ENCODE results near the gene CXCL14. TPM values are rescaled to one million over a fixed set of nuclear protein-coding genes. Genes with fewer than 3 reads are reported as not detected.

Gene CXCL14
- total and polyA plus RNA-seq, 2 experiments from 2014 or later: 1.7 TPM; not detected in 1

DNA sequence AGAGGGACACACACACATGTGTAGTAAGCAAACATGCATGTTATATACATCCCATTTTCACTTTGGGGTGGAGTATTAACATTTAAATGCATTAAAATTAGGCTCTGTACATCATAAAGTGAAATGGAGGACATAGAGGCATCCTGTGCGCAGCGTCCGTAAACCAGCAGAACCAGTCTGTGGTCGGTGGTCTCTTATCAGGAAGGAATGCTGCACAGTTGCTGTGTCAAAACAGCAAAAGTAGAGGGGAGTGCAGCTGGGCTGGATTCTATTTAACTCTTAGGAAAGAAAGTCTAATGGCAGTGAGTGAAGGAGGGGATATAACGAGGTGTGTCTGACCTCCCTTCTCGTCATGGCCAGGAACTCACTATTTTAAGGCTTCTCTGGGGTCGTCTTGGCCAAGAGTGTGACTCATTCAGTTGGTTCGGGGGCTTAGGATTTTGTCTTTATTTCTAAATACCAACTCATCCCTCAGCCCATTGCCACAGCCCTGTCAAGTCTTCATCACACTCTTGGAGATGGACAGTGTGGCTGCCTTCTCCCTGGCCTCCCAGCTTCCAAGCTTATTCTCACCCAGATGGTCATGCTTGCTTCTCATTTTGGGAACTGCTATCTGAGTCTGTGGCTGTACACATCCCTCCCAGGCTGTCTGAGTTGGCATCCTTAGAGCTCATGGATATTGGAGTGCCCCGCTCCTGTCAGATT lies 20.1 kb upstream of the CXCL14 start:
- Histone ChIP-seq H3K4me1 (ENCODE audit: insufficient read depth) (no peaks in the 10 kb centered on the region), H4K20me1 (replicated peaks; ENCODE audit: insufficient read depth) (no peaks in the 10 kb centered on the region), H3K27ac (ENCODE audit: low read depth) (no peak overlapping the region), H3K36me3 (ENCODE audit: insufficient read depth) (no peaks in the 10 kb centered on the region), H2AFZ (no peak overlapping the region), H3F3A (replicated peaks; ENCODE audit: low read depth) (no peaks in the 10 kb centered on the region), H3K27me3 (ENCODE audit: insufficient read depth) (no peaks in the 10 kb centered on the region), H3K9me2 (ENCODE audit: insufficient read depth) (no peaks in the 10 kb centered on the region), H3K4me2 (no peak overlapping the region), H3K4me3 (no peak overlapping the region), H3K79me2 (replicated peaks; ENCODE audit: insufficient read depth) (no peaks in the 10 kb centered on the region)
- Mint-ChIP-seq H3K9me3 (no peaks in the 10 kb centered on the region; the same call in 2 of the 3 replicates), H3K27me3 (ENCODE audit: insufficient read depth, low read depth, poor library complexity) (peaks cover 7% of the 10 kb centered on the region), H3K27ac (no peak overlapping the region), H3K4me1 (peaks cover 3% of the 10 kb centered on the region; the same call in 1 of the 3 replicates), H3K36me3 (ENCODE audit: low read depth) (no peaks in the 10 kb centered on the region), H3K4me3 (no peak overlapping the region)
- no peak for DNase-seq (ENCODE audit: low spot score)
- TF ChIP-seq, protein P1, sequence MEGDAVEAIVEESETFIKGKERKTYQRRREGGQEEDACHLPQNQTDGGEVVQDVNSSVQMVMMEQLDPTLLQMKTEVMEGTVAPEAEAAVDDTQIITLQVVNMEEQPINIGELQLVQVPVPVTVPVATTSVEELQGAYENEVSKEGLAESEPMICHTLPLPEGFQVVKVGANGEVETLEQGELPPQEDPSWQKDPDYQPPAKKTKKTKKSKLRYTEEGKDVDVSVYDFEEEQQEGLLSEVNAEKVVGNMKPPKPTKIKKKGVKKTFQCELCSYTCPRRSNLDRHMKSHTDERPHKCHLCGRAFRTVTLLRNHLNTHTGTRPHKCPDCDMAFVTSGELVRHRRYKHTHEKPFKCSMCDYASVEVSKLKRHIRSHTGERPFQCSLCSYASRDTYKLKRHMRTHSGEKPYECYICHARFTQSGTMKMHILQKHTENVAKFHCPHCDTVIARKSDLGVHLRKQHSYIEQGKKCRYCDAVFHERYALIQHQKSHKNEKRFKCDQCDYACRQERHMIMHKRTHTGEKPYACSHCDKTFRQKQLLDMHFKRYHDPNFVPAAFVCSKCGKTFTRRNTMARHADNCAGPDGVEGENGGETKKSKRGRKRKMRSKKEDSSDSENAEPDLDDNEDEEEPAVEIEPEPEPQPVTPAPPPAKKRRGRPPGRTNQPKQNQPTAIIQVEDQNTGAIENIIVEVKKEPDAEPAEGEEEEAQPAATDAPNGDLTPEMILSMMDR (conservative IDR thresholded peaks at IDR 0.05; ENCODE audit: low read depth in 2 of 2): no peak
- no peak for TF ChIP-seq STAT1 (IDR thresholded peaks at IDR 0.05; ENCODE audit: unreplicated experiment)
- TF ChIP-seq CREB1 (CRISPR knock-in tag; IDR thresholded peaks at IDR 0.05; ENCODE audit: low read depth): no peak
- no peak for ATAC-seq

DNA sequence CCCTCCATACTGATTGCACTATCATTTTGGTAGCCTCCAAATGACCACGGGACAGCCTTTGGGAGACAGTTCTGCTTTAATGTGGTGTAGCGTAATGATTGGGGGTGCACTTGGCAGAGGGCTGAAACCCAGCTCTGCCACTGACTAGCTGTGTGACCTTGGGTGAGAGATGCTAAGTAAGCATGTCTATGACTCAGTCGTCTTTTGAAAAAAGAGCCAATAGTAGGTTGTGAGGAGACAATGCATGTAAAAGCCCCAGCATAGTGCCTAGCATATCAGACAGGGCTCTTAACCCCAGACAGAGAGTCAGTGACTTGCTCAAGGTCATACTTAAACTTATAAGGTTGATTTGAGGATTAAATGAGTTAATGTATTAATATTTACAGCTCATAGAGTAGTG lies 18.0 kb upstream of the CXCL14 start:
- TF ChIP-seq JUNB (IDR thresholded peaks at IDR 0.05; ENCODE audit: unreplicated experiment): no peak
- no peak for TF ChIP-seq NANOG (IDR thresholded peaks at IDR 0.05; ENCODE audit: borderline replicate concordance)
- TF ChIP-seq, protein P2, sequence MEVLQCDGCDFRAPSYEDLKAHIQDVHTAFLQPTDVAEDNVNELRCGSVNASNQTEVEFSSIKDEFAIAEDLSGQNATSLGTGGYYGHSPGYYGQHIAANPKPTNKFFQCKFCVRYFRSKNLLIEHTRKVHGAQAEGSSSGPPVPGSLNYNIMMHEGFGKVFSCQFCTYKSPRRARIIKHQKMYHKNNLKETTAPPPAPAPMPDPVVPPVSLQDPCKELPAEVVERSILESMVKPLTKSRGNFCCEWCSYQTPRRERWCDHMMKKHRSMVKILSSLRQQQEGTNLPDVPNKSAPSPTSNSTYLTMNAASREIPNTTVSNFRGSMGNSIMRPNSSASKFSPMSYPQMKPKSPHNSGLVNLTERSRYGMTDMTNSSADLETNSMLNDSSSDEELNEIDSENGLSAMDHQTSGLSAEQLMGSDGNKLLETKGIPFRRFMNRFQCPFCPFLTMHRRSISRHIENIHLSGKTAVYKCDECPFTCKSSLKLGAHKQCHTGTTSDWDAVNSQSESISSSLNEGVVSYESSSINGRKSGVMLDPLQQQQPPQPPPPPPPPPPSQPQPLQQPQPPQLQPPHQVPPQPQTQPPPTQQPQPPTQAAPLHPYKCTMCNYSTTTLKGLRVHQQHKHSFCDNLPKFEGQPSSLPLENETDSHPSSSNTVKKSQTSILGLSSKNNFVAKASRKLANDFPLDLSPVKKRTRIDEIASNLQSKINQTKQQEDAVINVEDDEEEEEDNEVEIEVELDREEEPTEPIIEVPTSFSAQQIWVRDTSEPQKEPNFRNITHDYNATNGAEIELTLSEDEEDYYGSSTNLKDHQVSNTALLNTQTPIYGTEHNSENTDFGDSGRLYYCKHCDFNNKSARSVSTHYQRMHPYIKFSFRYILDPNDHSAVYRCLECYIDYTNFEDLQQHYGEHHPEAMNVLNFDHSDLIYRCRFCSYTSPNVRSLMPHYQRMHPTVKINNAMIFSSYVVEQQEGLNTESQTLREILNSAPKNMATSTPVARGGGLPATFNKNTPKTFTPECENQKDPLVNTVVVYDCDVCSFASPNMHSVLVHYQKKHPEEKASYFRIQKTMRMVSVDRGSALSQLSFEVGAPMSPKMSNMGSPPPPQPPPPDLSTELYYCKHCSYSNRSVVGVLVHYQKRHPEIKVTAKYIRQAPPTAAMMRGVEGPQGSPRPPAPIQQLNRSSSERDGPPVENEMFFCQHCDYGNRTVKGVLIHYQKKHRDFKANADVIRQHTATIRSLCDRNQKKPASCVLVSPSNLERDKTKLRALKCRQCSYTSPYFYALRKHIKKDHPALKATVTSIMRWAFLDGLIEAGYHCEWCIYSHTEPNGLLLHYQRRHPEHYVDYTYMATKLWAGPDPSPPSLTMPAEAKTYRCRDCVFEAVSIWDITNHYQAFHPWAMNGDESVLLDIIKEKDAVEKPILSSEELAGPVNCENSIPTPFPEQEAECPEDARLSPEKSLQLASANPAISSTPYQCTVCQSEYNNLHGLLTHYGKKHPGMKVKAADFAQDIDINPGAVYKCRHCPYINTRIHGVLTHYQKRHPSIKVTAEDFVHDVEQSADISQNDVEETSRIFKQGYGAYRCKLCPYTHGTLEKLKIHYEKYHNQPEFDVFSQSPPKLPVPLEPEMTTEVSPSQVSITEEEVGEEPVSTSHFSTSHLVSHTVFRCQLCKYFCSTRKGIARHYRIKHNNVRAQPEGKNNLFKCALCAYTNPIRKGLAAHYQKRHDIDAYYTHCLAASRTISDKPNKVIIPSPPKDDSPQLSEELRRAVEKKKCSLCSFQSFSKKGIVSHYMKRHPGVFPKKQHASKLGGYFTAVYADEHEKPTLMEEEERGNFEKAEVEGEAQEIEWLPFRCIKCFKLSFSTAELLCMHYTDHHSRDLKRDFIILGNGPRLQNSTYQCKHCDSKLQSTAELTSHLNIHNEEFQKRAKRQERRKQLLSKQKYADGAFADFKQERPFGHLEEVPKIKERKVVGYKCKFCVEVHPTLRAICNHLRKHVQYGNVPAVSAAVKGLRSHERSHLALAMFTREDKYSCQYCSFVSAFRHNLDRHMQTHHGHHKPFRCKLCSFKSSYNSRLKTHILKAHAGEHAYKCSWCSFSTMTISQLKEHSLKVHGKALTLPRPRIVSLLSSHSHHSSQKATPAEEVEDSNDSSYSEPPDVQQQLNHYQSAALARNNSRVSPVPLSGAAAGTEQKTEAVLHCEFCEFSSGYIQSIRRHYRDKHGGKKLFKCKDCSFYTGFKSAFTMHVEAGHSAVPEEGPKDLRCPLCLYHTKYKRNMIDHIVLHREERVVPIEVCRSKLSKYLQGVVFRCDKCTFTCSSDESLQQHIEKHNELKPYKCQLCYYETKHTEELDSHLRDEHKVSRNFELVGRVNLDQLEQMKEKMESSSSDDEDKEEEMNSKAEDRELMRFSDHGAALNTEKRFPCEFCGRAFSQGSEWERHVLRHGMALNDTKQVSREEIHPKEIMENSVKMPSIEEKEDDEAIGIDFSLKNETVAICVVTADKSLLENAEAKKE (CRISPR knock-in tag; IDR thresholded peaks at IDR 0.05): no peak
- no peak for TF ChIP-seq EZH2phosphoT487 (IDR thresholded peaks at IDR 0.05; ENCODE audit: unreplicated experiment)
- TF ChIP-seq, protein P3, sequence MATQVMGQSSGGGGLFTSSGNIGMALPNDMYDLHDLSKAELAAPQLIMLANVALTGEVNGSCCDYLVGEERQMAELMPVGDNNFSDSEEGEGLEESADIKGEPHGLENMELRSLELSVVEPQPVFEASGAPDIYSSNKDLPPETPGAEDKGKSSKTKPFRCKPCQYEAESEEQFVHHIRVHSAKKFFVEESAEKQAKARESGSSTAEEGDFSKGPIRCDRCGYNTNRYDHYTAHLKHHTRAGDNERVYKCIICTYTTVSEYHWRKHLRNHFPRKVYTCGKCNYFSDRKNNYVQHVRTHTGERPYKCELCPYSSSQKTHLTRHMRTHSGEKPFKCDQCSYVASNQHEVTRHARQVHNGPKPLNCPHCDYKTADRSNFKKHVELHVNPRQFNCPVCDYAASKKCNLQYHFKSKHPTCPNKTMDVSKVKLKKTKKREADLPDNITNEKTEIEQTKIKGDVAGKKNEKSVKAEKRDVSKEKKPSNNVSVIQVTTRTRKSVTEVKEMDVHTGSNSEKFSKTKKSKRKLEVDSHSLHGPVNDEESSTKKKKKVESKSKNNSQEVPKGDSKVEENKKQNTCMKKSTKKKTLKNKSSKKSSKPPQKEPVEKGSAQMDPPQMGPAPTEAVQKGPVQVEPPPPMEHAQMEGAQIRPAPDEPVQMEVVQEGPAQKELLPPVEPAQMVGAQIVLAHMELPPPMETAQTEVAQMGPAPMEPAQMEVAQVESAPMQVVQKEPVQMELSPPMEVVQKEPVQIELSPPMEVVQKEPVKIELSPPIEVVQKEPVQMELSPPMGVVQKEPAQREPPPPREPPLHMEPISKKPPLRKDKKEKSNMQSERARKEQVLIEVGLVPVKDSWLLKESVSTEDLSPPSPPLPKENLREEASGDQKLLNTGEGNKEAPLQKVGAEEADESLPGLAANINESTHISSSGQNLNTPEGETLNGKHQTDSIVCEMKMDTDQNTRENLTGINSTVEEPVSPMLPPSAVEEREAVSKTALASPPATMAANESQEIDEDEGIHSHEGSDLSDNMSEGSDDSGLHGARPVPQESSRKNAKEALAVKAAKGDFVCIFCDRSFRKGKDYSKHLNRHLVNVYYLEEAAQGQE (IDR thresholded peaks at IDR 0.05; ENCODE audit: unreplicated experiment): no peak
- no peak for TF ChIP-seq CREB1 (CRISPR knock-in tag; IDR thresholded peaks at IDR 0.05; ENCODE audit: low read depth)
- no peak for TF ChIP-seq EZH2 (IDR thresholded peaks at IDR 0.05; ENCODE audit: low read depth, unreplicated experiment)
- no peak for TF ChIP-seq ZNF114 (CRISPR knock-in tag; IDR thresholded peaks at IDR 0.05)
- H3K4me3 Mint-ChIP-seq: no peak overlapping the region
- H3K9me3 Mint-ChIP-seq: no peaks in the 10 kb centered on the region; the same call in 2 of the 3 replicates
- no peak for DNase-seq (ENCODE audit: low spot score)
- no peak overlapping the region for H3K4me2 ChIP-seq
- H3F3A ChIP-seq (replicated peaks; ENCODE audit: low read depth): no peaks in the 10 kb centered on the region
- H3K79me2 ChIP-seq (replicated peaks; ENCODE audit: insufficient read depth): no peaks in the 10 kb centered on the region
- peaks cover 10% of the 10 kb centered on the region for H3K27me3 Mint-ChIP-seq (ENCODE audit: insufficient read depth, low read depth, poor library complexity)
- no peak overlapping the region for H3K4me3 ChIP-seq
- no peak for ATAC-seq
- no peak overlapping the region for H2AFZ ChIP-seq
- no peaks in the 10 kb centered on the region for H4K20me1 ChIP-seq (replicated peaks; ENCODE audit: insufficient read depth)
- H3K36me3 Mint-ChIP-seq (ENCODE audit: low read depth): no peaks in the 10 kb centered on the region
- no peaks in the 10 kb centered on the region for H3K4me1 Mint-ChIP-seq
- H3K36me3 ChIP-seq (ENCODE audit: insufficient read depth): no peaks in the 10 kb centered on the region
- no peaks in the 10 kb centered on the region for H3K27me3 ChIP-seq (ENCODE audit: insufficient read depth)
- H3K27ac Mint-ChIP-seq: no peak overlapping the region
- no peaks in the 10 kb centered on the region for H3K9me2 ChIP-seq (ENCODE audit: insufficient read depth)
- H3K4me1 ChIP-seq (ENCODE audit: insufficient read depth): no peaks in the 10 kb centered on the region
- no peak overlapping the region for H3K27ac ChIP-seq (ENCODE audit: low read depth)
